ENCODE results near the gene NLGN4X. TPM values are rescaled to one million over a fixed set of nuclear protein-coding genes. Genes with fewer than 3 reads are reported as not detected.

The NLGN4X gene
- total RNA-seq, 2 donors from 2014 or later, result 0.66 to 1.0 TPM

- Histone ChIP-seq H3K4me3 (no peak overlapping the region), H3K36me3 (replicated peaks in 1 of 2; ENCODE audit: insufficient read depth in 1 of 2, low read depth in 2 of 2) (no peaks in the 10 kb centered on the region), H3K27me3 (no peaks in the 10 kb centered on the region), H3K4me1 (no peaks in the 10 kb centered on the region), H3K9me3 (no peaks in the 10 kb centered on the region), H3K27ac (no peak overlapping the region)
- WGBS, 2 donors, result 52 to 68% methylated on average over 5 of the region's 5 CpGs
- ATAC-seq (no peak), DNase-seq (no peak)
- TF ChIP-seq POLR2A (IDR thresholded peaks at IDR 0.05) (no peak), CTCF (IDR thresholded peaks at IDR 0.05) (no peak)
- intact Hi-C loops (cut with DNase I), result no loop called here
Measured at GRCh38 chrX:6151971-6152370, 76.7 kb downstream of the NLGN4X start.

GRCh38 chrX:6149060-6149872 lies 79.4 kb downstream of the NLGN4X start:
- H3K36me3 ChIP-seq (replicated peaks in 1 of 2; ENCODE audit: insufficient read depth in 1 of 2, low read depth in 2 of 2), result no peaks in the 10 kb centered on the region
- TF ChIP-seq CTCF (IDR thresholded peaks at IDR 0.05), result no peak
- no peak for ATAC-seq
- no peaks in the 10 kb centered on the region for H3K4me1 ChIP-seq
- intact Hi-C loops (cut with DNase I), result no loop called here
- no peaks in the 10 kb centered on the region for H3K27me3 ChIP-seq
- 48 to 58% methylated on average over 6 of the region's 6 CpGs for WGBS, 2 donors
- DNase-seq, result no peak
- no peaks in the 10 kb centered on the region for H3K9me3 ChIP-seq
- H3K27ac ChIP-seq, result no peak overlapping the region
- H3K4me3 ChIP-seq, result no peak overlapping the region

- Histone ChIP-seq H3K4me3 (no peak overlapping the region), H3K27me3 (no peaks in the 10 kb centered on the region), H3K27ac (no peak overlapping the region), H3K36me3 (replicated peaks in 1 of 2; ENCODE audit: insufficient read depth in 1 of 2, low read depth in 2 of 2) (no peaks in the 10 kb centered on the region), H3K9me3 (no peaks in the 10 kb centered on the region), H3K4me1 (no peaks in the 10 kb centered on the region)
- TF ChIP-seq CTCF (IDR thresholded peaks at IDR 0.05) (no peak), POLR2A (IDR thresholded peaks at IDR 0.05) (no peak)
- ATAC-seq (no peak), DNase-seq (no peak)
- WGBS, 2 donors, result 46 to 83% methylated on average over 2 of the region's 2 CpGs
- intact Hi-C loops (cut with DNase I), result no loop called here
Measured at GRCh38 chrX:6134255-6134654, 94.4 kb downstream of the NLGN4X start.

- no peak for ATAC-seq
- no peaks in the 10 kb centered on the region for H3K9me3 ChIP-seq
- H3K27ac ChIP-seq, result no peak overlapping the region
- 80 to 87% methylated on average over 5 of the region's 5 CpGs for WGBS, 2 donors
- no peaks in the 10 kb centered on the region for H3K36me3 ChIP-seq (replicated peaks in 1 of 2; ENCODE audit: insufficient read depth in 1 of 2, low read depth in 2 of 2)
- intact Hi-C loops (cut with DNase I), result no loop called here
- H3K4me3 ChIP-seq, result no peak overlapping the region
- TF ChIP-seq POLR2A (IDR thresholded peaks at IDR 0.05) (no peak), CTCF (IDR thresholded peaks at IDR 0.05) (no peak)
- DNase-seq, result no peak
- H3K4me1 ChIP-seq, result no peaks in the 10 kb centered on the region
- H3K27me3 ChIP-seq, result no peaks in the 10 kb centered on the region
Measured at GRCh38 chrX:6132970-6133369, 95.7 kb downstream of the NLGN4X start.

GRCh38 chrX:6131287-6131686 lies 97.4 kb downstream of the NLGN4X start:
- Histone ChIP-seq H3K36me3 (replicated peaks in 1 of 2; ENCODE audit: insufficient read depth in 1 of 2, low read depth in 2 of 2) (no peaks in the 10 kb centered on the region), H3K27me3 (no peaks in the 10 kb centered on the region), H3K4me1 (no peaks in the 10 kb centered on the region), H3K9me3 (no peaks in the 10 kb centered on the region), H3K4me3 (no peak overlapping the region), H3K27ac (no peak overlapping the region)
- DNase-seq (no peak), ATAC-seq (no peak)
- TF ChIP-seq POLR2A (IDR thresholded peaks at IDR 0.05) (no peak), CTCF (IDR thresholded peaks at IDR 0.05) (no peak)
- intact Hi-C loops (cut with DNase I), result no loop called here

All from body of pancreas (tissue), 4 donors.